A549 (cell line): Measurements from ENCODE around the gene GNG7. TPM values are rescaled to one million over a fixed set of nuclear protein-coding genes. Genes with fewer than 3 reads are reported as not detected.
"Not testable (repeated sequence)": the region's sequence is repeated elsewhere in the genome, so short reads cannot be mapped to it uniquely, and the experiment has no call there.

ENCODE experiments used
- ATAC-seq, 2 experiments: fragments of 200-7000 bp in 1 of 2; fragments of >200 bp in 1 of 2; cut with Nextera tagmentation in 1 of 2; cut with Tn5 transposase in 1 of 2; 3 replicates each; pipeline versions ENCODE4 v1.8.0 to v1.9.1; 2018 to 2020; ENCODE audit warnings: mild to moderate bottlenecking in 1 of 2, moderate library complexity in 1 of 2
- CTCF ChIA-PET: fragments of 300-600 bp; sonication (Branson Sonifier 250); formaldehyde crosslinking; extraction: SDS; loops from one replicate; lab custom pipeline; 2021; ENCODE audit warnings: antibody characterized with exemption, inconsistent platforms; lab: Yijun Ruan, JAX
- POLR2A ChIA-PET: fragments of 350-600 bp; formaldehyde crosslinking; extraction: SDS; loops from one replicate; lab custom pipeline; 2021; ENCODE audit warnings: antibody characterized with exemption, inconsistent platforms; lab: Yijun Ruan, JAX
- DNase-seq, 2 experiments: peaks; one replicate each; pipeline versions ENCODE4 v3.0.0 to v3.0.0-alpha.2; 2011 to 2016; ENCODE audit warnings: low read depth in 1 of 2, low spot score in 1 of 2
- FAIRE-seq: peaks from 2 replicates; lab custom pipeline; 2011; peaks lifted over from hg19 to GRCh38; lab: Jason Lieb, UNC
- H3K27ac ChIP-seq, 2 experiments: fragments of >200 bp; sonication (Bioruptor Twin); formaldehyde crosslinking; 3 replicates each; pipeline ENCODE4 v1.5.1; 2016 to 2017
- H3K4me1 ChIP-seq: fragments of >200 bp; sonication (Bioruptor Twin); formaldehyde crosslinking; 3 replicates; pipeline ENCODE4 v1.6.1; 2016
- H3K4me2 ChIP-seq: fragments of >200 bp; sonication (Bioruptor Twin); formaldehyde crosslinking; 3 replicates; pipeline ENCODE4 v1.6.1; 2016
- H3K4me3 ChIP-seq: fragments of >200 bp; sonication (Bioruptor Twin); formaldehyde crosslinking; 3 replicates; pipeline ENCODE4 v1.5.1; 2016
- H3K9me3 ChIP-seq: fragments of >200 bp; sonication (Bioruptor Twin); formaldehyde crosslinking; 3 replicates; pipeline ENCODE4 v1.6.1; 2016
- CHD4 ChIP-seq: fragments of 200-600 bp; sonication (generic); IDR thresholded peaks from 2 replicates; pipeline ENCODE4 v1.6.1; 2016; ENCODE audit warnings: antibody characterized with exemption, mild to moderate bottlenecking, borderline replicate concordance
- EHMT2 ChIP-seq: fragments of 200-600 bp; sonication (generic); IDR thresholded peaks from 2 replicates; pipeline ENCODE4 v1.6.1; 2016; ENCODE audit warnings: antibody characterized with exemption, low read depth, mild to moderate bottlenecking, moderate library complexity
- ESRRA ChIP-seq: fragments of 150-350 bp; IDR thresholded peaks from 2 replicates; pipeline ENCODE4 v1.6.1; 2014; ENCODE audit warnings: mild to moderate bottlenecking, low read length, borderline replicate concordance
- HOXA7 ChIP-seq: fragments of 250-450 bp; sonication (Bioruptor Pico); IDR thresholded peaks from 2 replicates; pipeline ENCODE4 v1.5.0; 2020; ENCODE audit warnings: mild to moderate bottlenecking, moderate library complexity
- HOXB13 ChIP-seq: fragments of 250-450 bp; sonication (Bioruptor Pico); IDR thresholded peaks from 2 replicates; pipeline ENCODE4 v1.5.0; 2020; ENCODE audit warnings: low read depth, mild to moderate bottlenecking, moderate library complexity
- JUN ChIP-seq, 2 experiments: fragments of >200 bp; sonication (Bioruptor Twin); formaldehyde crosslinking; IDR thresholded peaks; 2 replicates in 1 of 2; 3 replicates in 1 of 2; pipeline ENCODE4 v1.6.1; 2016 to 2017
- KDM5A ChIP-seq: fragments of 200-600 bp; sonication (generic); IDR thresholded peaks from 2 replicates; pipeline ENCODE4 v1.6.1; 2016; ENCODE audit warnings: antibody characterized with exemption, mild to moderate bottlenecking
- MYC ChIP-seq: IDR thresholded peaks from 2 replicates; pipeline ENCODE4 v1.6.1; 2012; ENCODE audit warnings: mild to moderate bottlenecking, inconsistent platforms, low read length, improper control_type of control experiment, borderline replicate concordance
- PHF8 ChIP-seq: fragments of 200-600 bp; sonication (generic); IDR thresholded peaks from 2 replicates; pipeline ENCODE4 v1.6.1; 2016; ENCODE audit warnings: low read depth, mild to moderate bottlenecking, antibody characterized with exemption, moderate library complexity, borderline replicate concordance
- RARB ChIP-seq: fragments of 250-450 bp; sonication (Bioruptor Pico); IDR thresholded peaks from 2 replicates; pipeline ENCODE4 v1.8.0; 2021; ENCODE audit warnings: mild to moderate bottlenecking, moderate library complexity
- SMC3 ChIP-seq: fragments of >200 bp; sonication (Bioruptor Twin); formaldehyde crosslinking; IDR thresholded peaks from 3 replicates; pipeline ENCODE4 v1.6.1; 2018; ENCODE audit warnings: inconsistent platforms
- TFCP2L1 ChIP-seq: fragments of 250-450 bp; sonication (Bioruptor Pico); IDR thresholded peaks from 2 replicates; pipeline ENCODE4 v1.5.0; 2021; ENCODE audit warnings: mild to moderate bottlenecking
- ZFP36 ChIP-seq: fragments of 450-650 bp; IDR thresholded peaks from 2 replicates; pipeline ENCODE4 v1.6.1; 2014; ENCODE audit warnings: borderline replicate concordance; ENCODE audit not compliant: partially characterized antibody
- WGBS: methylation state at CpG from one replicate; pipeline ENCODE4 v1.1.6; 2017; ENCODE audit errors: missing lambda C conversion rate; 5-methylcytosine and 5-hydroxymethylcytosine counted together
- polyA plus RNA-seq, 4 experiments: library from polyadenylated mRNA; depleted of rRNA in 3 of 4; stranded (reverse); fragments of >200 nt; fragmentation: RNase III in 1 of 4; extraction: RNeasy Plus Mini Kit Qiagen cat#74134 plus additional on column Dnase treatment in 1 of 4; gene quantifications; 2 replicates in 3 of 4; 3 replicates in 1 of 4; pipeline ENCODE4 v1.2.3, GENCODE V29; 2011 to 2017
- TF ChIP-seq, protein P1 (sequence below): fragments of 250-450 bp; sonication (Bioruptor Pico); IDR thresholded peaks from 2 replicates; pipeline ENCODE4 v1.5.0; 2021; ENCODE audit warnings: mild to moderate bottlenecking, moderate library complexity, borderline replicate concordance
- TF ChIP-seq, protein P2 (sequence below): fragments of >200 bp; sonication (Bioruptor Twin); formaldehyde crosslinking; IDR thresholded peaks from 3 replicates; pipeline ENCODE4 v1.6.1; 2016
- TF ChIP-seq, protein P3 (sequence below): IDR thresholded peaks from 2 replicates; pipeline ENCODE4 v1.6.1; 2012
- TF ChIP-seq, protein P4 (sequence below): IDR thresholded peaks from 2 replicates; pipeline ENCODE4 v1.6.1; 2012

GNG7 gene
- polyA plus RNA-seq, 2 of the 4 experiments (the other 2 are of a cell fraction): 0.06 to 0.08 TPM

DNA sequence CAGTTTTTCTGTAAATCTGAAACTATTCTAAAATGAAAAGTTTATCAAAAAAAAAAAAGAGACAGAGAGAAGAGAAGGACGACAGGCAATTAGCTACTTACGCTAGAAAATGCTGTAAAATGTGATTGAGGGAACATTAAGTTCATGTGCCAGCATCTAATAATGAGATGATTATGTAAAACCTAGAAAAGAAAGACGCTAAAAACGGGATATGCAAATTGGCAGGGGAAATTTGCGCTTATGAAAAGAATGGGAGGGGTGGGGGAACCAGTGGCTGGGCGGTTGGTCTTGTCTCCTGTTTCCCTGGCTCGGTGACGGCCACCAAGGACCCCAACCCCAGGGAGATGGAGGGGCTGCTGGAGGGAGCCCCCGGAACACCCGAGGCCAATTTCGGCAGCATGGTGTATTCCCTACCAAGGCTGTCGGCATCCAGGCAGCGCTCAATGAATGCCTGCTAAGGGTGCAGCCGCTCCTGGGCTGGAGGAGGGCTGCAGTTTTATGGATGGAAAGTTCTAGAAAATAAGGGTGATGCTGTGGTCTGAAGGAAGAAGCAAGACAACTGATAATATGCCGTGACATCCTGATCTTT is 34.2 kb downstream of the GNG7 start:
- TF ChIP-seq CHD4 (no peak), HOXA7 (no peak), TFCP2L1 (no peak), MYC (no peak), ZFP36 (no peak), HOXB13 (CRISPR knock-in tag) (no peak), JUN (IDR thresholded peaks at IDR 0.05) (no peak), ESRRA (no peak), SMC3 (no peak), EHMT2 (no peak), PHF8 (no peak), RARB (CRISPR knock-in tag) (no peak), KDM5A (no peak)
- TF ChIP-seq, protein P1, sequence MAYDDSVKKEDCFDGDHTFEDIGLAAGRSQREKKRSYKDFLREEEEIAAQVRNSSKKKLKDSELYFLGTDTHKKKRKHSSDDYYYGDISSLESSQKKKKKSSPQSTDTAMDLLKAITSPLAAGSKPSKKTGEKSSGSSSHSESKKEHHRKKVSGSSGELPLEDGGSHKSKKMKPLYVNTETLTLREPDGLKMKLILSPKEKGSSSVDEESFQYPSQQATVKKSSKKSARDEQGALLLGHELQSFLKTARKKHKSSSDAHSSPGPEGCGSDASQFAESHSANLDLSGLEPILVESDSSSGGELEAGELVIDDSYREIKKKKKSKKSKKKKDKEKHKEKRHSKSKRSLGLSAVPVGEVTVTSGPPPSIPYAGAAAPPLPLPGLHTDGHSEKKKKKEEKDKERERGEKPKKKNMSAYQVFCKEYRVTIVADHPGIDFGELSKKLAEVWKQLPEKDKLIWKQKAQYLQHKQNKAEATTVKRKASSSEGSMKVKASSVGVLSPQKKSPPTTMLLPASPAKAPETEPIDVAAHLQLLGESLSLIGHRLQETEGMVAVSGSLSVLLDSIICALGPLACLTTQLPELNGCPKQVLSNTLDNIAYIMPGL (CRISPR knock-in tag): no peak
- TF ChIP-seq, protein P2, sequence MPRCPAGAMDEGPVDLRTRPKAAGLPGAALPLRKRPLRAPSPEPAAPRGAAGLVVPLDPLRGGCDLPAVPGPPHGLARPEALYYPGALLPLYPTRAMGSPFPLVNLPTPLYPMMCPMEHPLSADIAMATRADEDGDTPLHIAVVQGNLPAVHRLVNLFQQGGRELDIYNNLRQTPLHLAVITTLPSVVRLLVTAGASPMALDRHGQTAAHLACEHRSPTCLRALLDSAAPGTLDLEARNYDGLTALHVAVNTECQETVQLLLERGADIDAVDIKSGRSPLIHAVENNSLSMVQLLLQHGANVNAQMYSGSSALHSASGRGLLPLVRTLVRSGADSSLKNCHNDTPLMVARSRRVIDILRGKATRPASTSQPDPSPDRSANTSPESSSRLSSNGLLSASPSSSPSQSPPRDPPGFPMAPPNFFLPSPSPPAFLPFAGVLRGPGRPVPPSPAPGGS: no peak
- TF ChIP-seq, protein P3, sequence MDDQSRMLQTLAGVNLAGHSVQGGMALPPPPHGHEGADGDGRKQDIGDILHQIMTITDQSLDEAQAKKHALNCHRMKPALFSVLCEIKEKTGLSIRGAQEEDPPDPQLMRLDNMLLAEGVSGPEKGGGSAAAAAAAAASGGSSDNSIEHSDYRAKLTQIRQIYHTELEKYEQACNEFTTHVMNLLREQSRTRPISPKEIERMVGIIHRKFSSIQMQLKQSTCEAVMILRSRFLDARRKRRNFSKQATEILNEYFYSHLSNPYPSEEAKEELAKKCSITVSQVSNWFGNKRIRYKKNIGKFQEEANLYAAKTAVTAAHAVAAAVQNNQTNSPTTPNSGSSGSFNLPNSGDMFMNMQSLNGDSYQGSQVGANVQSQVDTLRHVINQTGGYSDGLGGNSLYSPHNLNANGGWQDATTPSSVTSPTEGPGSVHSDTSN: no peak
- TF ChIP-seq, all 56 proteins: peak for 0
- no peaks in the 10 kb centered on the region for H3K9me3 ChIP-seq
- ChIA-PET CTCF (interaction anchor here (1.7 kb wide), 1 partner anchor 20 kb away, joined by 4 read pairs; no protein-coding TSS in a partner anchor), POLR2A (no interaction called here)
- H3K27ac ChIP-seq: no peak overlapping the region
- 43% methylated on average over 15 of the region's 15 CpGs for WGBS
- no peak for FAIRE-seq
- no peak for ATAC-seq
- no peak overlapping the region for H3K4me3 ChIP-seq
- no peaks in the 10 kb centered on the region for H3K4me1 ChIP-seq
- DNase-seq: no peak
- no peak overlapping the region for H3K4me2 ChIP-seq

DNA sequence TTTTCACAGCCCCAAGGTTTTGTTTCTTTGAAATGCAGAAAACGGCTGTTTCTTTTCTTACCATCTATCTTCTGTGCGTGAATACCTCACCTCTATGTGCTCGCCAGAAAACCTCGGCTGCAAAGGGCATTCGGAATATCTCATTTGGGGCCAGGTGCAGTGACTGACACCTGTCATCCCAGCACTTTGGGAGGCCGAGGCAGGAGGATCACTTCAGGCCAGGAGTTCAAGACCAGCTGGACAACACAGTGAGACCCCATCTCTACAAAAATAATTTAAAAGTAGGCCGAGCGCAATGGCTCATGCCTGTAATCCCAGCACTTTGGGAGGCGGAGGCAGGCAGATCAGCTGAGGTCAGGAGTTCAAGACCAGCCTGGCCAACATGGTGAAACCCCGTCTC is 35.1 kb downstream of the GNG7 start:
- H3K4me2 ChIP-seq, H3K4me3 ChIP-seq, ATAC-seq, H3K9me3 ChIP-seq, DNase-seq, H3K4me1 ChIP-seq, H3K27ac ChIP-seq, CTCF ChIA-PET, POLR2A ChIA-PET, FAIRE-seq: not testable (repeated sequence)
- WGBS: 83% methylated on average over 10 of the region's 10 CpGs

DNA sequence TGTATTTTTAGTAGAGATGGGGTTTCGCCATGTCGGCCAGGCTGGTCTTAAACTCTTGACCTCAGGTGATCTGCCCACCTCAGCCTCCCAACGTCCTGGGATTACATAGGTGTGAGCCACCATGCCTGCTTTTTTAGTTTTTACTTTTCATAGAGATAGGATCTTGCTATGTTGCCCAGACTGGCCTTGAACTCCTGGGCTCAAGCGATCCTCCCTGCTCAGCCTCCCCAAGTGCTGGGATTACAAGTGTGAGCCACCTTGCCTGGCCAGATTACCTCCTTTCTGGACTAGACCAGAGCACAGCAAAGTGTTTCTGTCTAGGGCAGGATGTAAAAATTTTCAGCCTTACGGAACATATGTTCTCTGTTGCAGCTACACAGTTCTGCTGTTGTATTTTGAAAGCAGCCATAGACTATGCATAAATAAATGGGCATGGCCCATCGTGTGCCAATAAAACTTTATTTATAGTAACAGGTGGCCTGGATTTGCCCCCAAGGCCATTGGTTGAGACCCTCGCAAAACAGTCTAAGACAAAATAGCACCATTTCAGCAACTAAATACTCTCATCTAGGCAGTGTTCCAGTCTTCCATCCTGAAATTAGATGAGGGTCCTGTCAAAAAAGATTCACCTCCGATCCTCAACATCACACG is 36.0 kb downstream of the GNG7 start:
- Histone ChIP-seq H3K4me3 (no peak overlapping the region), H3K4me2 (no peak overlapping the region), H3K9me3 (no peaks in the 10 kb centered on the region), H3K27ac (no peak overlapping the region), H3K4me1 (no peaks in the 10 kb centered on the region)
- DNase-seq: no peak
- ATAC-seq: no peak
- ChIA-PET CTCF (interaction anchor here (1.7 kb wide), 1 partner anchor 18 kb away, joined by 8 read pairs; no protein-coding TSS in a partner anchor), POLR2A (no interaction called here)
- FAIRE-seq: no peak
- WGBS: 75% methylated on average over 8 of the region's 9 CpGs
- TF ChIP-seq, protein P4, sequence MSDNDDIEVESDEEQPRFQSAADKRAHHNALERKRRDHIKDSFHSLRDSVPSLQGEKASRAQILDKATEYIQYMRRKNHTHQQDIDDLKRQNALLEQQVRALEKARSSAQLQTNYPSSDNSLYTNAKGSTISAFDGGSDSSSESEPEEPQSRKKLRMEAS: no peak
- TF ChIP-seq JUN (IDR thresholded peaks at IDR 0.05): no peak
